Measurements from ENCODE around the gene AGPAT4.
A peak's percentile ranks its signal among the peaks of the same experiment; 100 is the strongest.

Gene AGPAT4

GRCh38 chr6:161279677-161280415 is 6.0 kb upstream of the AGPAT4 start:
- no peak for DNase-seq

GRCh38 chr6:161276605-161277155 is 2.8 kb upstream of the AGPAT4 start:
- DNase-seq, result no peak

DNA sequence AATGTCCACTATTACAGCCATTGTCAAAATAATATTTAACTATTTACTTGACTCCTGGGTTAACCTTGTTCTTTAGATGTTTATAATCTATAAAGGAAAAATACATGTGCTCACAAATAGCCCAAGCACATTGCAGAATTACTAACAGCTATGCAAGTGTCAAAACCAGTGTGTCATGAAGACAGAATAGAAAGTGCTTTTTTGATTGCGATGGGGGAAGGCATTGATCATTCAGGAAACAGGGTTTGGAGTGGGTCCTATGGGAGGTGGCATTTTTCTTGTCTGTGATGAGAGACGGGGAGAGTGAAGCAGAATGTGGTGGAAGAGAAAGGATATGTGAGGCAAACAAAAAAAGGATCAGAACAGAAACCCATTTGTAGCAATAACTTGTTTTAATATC is 1.0 kb upstream of the AGPAT4 start:
- DNase-seq, result no peak

DNA sequence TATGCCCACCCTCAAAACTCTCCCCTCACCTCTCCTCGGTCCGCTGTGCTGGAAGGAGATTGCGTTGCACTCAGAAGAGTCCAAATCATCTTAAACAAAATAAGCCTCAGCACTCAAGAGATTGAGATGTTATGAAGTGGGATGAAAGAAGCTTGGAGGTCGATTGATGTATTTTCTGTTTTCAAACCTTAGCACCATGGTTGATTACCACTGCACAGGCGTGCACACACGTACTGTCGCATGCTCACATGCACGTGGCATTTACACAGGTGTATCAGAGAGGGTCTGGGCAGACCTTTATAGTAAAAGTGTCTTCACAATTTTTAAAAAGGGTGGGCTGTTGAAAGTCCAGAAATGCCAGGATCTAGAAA is 612 bp upstream of the AGPAT4 start:
- no peak for DNase-seq

DNA sequence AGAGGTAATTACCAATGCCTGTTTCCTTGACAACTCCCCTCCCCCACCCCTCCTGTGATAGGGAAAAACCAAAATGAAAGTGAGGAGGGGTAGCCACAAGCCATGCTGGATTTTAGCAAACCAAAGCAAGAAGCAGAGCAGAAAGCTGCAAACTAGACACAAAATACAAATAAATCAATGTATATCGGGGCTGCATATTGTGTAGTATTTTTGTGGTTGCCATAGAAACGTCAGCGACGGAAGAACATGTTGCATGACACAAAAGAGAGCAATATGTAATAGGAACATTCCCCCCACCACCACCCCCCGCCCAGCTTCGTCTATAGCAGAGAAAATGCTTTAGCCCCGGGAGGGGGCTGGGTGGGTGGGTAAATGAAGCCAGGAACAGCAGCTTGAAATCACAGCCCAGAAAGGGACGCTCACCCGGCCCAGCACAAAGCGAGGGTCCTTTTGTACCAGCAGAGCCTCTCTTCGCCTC is 548 bp downstream of the AGPAT4 start:
- DNase-seq, result peak; percentile 72

DNA sequence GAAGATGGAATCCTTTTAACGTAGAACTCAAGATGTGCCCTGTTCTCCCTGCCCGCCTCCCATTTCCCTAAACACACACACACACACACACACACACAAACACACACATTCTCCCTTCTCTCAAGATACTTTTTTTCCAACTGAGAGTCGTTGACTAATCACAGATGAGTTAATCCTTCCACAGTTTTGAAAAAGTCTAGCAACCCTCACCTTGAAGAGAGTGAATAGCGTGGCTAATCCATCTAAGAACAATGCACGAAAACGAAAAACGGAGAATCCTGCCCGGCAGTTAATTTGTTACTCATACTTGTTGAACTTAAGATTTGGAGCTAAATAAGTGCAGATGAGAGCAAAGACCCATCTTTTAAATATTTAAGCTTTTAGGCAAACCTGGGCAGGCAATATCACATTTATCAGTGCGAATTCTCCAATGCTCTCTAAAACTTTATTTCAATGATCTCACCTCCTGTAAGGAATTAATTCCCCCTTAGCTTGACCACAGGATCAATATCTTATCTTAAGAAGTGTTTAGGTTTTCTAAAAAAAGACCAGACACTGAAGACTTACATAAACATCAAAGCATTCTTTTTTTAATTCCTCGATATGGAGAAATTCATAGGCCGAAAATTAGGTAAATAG is 1.1 kb downstream of the AGPAT4 start:
- DNase-seq, result no peak

DNA sequence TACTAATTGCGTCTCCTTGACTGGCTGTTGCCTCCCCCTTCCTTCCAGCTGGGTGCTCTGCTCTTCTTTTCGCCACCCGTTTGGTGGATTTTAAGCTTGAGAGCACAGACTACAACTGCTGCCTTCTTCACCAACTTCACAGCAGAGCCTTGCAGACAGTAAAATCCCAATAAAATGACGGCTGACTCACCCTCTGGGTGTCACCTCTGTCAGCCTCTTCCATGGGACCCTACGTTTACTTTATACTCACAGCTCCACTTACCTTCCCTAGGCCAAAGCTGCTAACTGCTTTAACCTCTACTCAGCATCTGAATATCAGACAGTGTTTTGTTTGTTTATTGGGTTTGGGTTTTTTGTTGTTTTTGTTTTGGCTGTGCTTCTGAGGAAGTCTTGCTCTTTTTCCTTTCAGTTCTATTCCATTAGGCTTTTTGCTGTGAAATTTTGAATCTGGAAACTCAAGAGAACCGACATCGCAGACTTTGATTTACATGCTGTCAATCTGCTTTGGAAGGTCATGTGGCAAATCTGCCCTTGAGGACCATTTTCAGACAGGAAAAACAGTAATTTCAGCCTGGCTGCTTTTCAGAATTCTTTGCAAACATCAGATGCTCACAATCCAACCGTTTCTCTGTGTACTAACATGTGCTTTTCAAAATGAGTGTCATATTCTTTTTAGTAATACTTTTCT is 2.4 kb downstream of the AGPAT4 start:
- no peak for DNase-seq

- no peak for DNase-seq
Observed at GRCh38 chr6:161270116-161270515, 3.7 kb downstream of the AGPAT4 start.

DNA sequence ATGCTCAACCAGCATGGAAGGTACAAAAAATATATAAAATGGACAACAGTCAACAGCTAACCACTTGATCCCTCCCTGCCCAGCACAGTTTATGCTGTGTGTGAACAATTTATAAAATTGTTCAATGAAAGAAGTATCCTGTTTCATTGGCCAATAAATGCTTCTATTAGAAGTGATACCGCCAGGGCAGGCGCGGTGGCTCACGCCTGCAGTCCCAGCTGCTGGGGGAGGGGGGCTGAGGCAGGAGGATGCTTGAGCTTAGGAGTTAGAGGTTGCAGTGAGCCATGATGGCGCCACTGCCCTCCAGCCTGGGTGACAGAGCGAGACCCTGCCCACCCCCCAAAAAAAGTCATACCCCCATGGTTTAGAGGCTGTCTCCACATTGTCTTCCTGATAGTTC is 4.6 kb downstream of the AGPAT4 start:
- no peak for DNase-seq

DNA sequence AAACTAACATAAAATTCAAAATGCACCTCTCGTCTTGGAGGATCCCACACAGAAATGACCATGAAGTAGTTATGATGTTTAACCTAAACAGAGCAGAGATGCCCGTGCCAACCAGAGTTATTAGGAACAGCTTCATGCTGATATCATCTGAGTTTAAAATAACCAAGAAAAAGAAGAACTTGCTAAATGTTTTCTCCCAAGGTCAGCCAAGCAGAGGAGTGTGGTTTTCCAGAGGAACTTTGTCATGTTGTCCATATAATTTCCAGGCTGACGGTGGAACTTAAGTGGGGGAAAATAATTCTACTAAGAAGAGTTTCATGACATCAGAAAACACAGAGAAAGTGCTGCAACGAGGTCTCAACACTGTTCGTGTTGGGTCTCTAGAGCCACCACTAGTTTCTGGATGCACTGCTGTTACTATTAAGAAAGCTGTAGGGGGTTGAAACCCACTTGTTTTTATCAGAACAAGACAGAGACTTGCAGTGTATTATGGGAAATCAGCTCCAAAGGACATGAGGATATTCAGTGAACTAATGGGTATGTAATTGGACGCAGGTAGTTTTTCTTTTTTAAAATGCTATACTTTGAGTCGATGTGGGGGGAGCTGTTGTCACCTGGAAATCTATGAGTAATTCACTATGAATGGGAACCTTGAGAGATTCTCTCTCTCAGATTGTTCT is 5.2 kb downstream of the AGPAT4 start:
- no peak for DNase-seq

GRCh38 chr6:161266513-161267230 is 7.2 kb downstream of the AGPAT4 start:
- DNase-seq, result no peak

DNA sequence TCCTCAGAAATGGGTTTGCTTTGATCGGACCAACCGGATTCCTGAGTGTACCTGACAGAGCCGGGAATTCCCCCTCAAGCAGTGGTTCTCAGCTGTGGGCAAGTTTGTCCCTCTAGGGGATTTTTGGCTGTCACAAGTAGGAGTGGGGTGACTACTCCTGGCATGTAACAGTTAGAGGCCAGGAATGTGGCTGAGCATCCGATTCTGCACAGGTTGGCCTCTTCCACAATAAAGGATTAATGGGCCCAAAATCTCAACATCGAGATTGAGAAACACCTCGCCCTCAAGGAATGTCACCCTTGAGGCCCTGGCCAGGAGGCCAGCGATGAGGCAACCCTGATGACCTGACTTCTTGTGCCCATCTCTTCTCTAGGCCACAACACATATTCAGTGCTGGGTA is 7.9 kb downstream of the AGPAT4 start:
- DNase-seq, result no peak

DNA sequence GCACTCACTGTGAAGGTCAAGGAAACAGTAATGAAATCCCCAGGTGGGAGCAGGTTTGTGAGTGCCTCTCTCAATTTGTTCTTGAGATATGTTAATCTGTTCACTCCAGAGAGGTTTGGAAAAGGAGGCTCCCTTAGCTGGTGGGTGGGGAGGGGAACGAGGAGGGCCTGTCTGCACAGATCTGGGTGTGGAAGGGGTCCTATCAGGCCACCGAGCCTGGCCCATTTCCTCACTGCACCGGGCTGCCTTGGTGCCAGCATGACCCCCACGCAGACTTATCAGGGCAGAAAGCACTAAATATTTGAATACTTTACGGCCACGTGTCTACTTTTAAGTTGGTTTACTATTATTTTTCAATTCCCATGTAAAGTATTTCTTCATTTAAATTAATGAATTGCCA is 8.3 kb downstream of the AGPAT4 start:
- DNase-seq, result no peak

DNA sequence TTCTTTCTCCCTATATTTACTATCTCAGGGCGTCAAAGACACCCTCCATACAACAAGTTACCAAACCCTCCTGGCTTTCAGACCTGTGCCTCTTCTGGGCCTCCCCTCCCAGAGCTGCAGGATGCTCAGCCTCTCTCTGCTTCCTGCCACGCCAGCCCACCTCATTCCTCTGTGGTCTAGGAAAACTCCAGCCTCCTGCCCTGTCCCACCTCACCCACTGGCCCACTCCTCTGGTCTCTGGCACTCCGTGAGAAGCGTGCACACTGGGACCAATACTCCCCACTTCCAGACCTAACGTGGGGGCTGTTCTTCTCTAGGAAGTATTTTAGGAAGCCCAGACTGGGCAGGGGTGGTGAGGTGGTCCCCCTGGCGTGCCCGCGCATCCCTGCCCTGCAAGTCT is 9.7 kb downstream of the AGPAT4 start:
- DNase-seq, result no peak

DNA sequence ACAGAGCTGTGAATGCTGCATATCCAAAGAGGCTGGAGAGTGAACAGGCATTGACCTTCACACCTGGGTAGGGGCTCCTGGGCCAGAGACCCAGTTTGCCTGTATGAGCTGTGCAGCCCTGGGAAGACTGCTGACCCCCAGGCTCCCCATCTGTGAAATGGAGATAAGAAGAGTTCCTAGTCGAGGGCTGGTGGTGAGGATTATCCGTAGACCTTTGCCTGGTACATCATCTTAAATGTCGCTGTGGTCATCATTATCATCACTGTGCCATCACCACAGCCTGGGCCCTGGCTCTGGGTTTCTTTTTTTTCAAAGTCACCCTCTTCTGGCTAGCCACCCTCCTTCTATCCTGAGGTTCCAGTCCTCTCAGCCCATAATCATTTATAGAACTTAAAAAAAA is 12.0 kb downstream of the AGPAT4 start:
- no peak for DNase-seq

DNA sequence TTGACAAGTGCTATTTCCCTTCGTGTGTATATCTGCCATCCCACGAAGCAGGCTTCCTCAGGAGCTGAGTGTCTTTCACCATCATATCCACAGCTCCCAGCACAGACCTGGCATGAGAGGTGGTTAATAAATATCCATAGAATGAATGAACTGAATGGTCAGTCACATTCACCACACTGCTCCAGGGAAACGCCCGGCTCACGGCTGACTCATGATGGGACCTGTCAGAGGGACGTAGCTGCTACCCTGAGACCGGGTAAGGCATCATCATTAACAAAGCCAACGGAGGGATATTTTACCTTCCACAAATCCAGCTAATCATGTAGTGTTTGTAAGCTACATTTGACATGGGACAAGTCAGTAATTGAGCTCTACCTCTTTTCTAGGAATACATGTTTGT is 12.5 kb downstream of the AGPAT4 start:
- no peak for DNase-seq

GRCh38 chr6:161259302-161259701 is 14.6 kb downstream of the AGPAT4 start:
- no peak for DNase-seq

- DNase-seq, result no peak
Observed at GRCh38 chr6:161257793-161258457, 15.9 kb downstream of the AGPAT4 start.

DNA sequence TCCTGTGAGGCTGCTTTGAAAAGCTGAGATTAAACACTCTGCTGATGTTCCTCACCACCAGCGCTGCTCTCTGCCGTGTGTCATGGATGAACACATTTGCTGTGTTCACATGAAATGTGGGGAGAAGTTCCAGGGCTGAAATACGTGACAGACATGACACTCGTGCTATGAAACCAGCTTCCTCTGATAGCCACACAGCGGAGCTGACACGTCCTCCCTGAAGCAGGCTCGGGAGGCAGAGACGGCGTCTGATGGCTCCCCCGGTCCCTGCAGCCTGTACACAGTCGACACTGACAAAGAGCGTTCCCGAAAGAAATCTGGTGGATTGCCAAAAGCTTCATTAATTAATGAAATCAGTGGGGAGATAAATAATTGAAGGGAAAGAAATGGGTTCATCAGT is 17.5 kb downstream of the AGPAT4 start:
- DNase-seq, result no peak

GRCh38 chr6:161255518-161255917 is 18.3 kb downstream of the AGPAT4 start:
- no peak for DNase-seq

- no peak for DNase-seq
Observed at GRCh38 chr6:161254464-161255253, 19.2 kb downstream of the AGPAT4 start.
